ENCODE measurements around the gene CLSTN3. TPM values are rescaled to one million over a fixed set of nuclear protein-coding genes. Genes with fewer than 3 reads are reported as not detected.

CLSTN3 gene
- total RNA-seq, 4 donors from 2014 or later, result 16.1 to 45.6 (median 28.4) TPM

DNA sequence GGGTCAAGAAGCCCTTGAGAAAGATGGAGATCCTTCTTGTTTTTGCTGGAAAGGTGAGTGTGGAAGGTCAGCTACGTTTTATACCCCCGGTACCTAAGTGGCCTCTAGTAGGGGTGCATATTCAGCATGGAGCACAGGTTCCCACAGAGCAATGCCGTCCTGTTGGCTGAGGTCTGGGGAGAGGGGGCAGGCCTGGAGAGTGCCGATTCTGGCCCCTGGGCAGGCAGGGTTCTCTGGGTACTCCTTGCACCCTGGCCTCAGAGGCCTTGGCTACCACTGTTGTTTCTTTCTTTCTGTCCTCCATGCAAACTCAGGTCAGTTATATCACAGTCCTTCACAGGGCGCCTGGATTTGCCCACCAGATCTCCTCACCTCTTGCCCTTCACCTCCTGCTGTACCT lies 10.0 kb upstream of the CLSTN3 start:
- TF ChIP-seq, protein P1, sequence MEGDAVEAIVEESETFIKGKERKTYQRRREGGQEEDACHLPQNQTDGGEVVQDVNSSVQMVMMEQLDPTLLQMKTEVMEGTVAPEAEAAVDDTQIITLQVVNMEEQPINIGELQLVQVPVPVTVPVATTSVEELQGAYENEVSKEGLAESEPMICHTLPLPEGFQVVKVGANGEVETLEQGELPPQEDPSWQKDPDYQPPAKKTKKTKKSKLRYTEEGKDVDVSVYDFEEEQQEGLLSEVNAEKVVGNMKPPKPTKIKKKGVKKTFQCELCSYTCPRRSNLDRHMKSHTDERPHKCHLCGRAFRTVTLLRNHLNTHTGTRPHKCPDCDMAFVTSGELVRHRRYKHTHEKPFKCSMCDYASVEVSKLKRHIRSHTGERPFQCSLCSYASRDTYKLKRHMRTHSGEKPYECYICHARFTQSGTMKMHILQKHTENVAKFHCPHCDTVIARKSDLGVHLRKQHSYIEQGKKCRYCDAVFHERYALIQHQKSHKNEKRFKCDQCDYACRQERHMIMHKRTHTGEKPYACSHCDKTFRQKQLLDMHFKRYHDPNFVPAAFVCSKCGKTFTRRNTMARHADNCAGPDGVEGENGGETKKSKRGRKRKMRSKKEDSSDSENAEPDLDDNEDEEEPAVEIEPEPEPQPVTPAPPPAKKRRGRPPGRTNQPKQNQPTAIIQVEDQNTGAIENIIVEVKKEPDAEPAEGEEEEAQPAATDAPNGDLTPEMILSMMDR (IDR thresholded peaks at IDR 0.05; ENCODE audit: low read depth), result no peak

DNA sequence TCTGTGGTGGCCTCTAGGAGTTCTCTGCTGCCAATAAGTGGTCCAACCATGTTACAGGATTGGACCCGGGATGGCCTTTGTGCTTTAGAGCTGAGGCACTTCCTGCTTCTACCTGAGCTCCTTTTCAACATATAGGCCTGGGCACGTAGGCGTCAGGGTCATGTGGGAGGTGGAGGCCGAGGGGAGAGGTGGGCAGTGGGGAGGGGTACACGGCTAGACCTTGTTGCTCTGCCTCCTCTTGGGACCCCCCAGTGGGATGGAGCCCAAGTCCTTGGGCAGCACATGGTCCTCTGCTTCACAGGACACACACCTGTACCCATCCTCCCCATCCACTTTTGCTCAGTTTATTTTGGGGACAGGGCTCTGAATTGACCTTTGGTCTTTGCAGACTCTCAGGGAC lies 8.8 kb upstream of the CLSTN3 start:
- TF ChIP-seq, protein P1 (IDR thresholded peaks at IDR 0.05; ENCODE audit: low read depth), result no peak

DNA sequence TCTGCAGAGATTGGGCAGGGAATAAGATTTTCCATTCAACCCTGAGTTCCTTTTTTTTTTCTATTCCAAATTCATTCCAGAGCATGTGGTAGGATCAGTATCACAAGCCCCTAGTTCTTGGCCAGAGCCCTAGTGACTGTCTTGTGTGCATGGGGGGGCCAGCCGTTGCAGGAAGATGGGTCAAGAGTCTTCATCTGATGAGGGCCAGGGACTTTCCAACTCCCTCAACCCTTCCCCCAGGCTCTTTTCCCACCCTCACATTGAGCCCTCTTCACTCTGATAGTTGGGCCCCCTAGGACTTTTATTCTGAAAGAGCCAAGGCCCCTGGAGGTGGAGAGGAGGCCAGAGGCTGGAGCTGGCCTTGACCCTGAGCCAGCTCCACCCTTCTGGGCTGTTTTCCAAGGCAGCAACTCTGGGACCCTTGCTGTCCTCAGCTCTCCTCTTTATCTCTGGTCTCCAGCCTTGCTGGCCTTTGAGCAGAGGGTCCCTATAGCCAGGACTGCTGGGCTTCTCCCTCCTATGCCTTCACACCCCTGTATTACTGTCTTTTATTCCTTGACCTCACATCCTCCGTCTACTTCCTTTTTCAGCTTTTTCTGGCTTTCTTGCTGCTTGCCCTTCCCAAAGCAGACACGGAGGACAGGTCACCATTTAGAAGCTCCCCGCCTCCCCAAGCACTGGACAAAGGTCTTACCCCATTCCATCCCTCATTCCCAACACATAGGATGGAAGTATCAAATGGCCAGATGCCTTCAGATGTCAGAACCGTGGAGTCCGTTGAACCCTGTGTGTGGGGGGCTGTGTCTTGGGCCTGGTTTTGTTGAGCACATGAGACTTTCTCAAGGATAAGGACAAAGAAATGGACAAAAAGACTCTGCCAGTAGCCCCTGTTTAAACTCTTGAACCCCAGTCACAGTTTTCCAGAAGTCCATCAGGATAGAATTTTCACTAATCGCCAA lies 7.1 kb upstream of the CLSTN3 start:
- TF ChIP-seq, protein P1 (IDR thresholded peaks at IDR 0.05; ENCODE audit: low read depth), result no peak

DNA sequence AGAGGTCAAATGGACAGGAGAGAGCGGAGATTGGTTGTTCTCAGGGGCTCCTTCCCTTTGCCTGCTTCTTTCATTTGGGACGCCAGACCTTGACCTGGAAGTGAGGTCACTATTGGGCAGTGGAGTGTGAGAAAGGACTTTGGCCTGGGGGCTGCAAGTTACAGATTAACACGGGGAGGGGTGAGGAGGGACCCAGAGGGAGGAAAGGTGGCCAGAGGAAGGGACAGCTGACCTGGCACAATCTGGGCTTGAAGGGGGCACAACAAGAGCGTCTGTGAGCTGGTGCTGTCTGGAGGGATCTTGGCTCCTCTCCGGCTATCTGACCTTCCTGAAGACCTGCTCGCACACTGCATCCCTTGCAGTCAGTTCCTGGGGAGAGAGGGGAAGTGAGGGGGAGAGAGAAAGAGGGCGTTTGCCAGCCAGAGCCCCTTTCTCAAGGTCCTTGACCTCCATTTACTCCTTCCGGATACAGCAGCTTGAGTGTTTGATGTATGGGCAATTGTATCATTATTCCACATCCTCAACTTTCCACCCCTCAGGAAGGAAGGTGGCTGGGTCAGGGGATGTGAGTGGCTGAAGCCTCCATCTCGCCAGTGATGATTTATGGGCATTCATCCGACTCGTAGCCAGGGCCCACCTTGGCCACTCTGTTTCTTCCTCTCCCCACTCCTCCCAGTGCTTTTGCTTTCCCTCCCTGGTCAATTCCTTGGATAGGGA lies 6.2 kb upstream of the CLSTN3 start:
- TF ChIP-seq, protein P1 (IDR thresholded peaks at IDR 0.05; ENCODE audit: low read depth), result no peak

DNA sequence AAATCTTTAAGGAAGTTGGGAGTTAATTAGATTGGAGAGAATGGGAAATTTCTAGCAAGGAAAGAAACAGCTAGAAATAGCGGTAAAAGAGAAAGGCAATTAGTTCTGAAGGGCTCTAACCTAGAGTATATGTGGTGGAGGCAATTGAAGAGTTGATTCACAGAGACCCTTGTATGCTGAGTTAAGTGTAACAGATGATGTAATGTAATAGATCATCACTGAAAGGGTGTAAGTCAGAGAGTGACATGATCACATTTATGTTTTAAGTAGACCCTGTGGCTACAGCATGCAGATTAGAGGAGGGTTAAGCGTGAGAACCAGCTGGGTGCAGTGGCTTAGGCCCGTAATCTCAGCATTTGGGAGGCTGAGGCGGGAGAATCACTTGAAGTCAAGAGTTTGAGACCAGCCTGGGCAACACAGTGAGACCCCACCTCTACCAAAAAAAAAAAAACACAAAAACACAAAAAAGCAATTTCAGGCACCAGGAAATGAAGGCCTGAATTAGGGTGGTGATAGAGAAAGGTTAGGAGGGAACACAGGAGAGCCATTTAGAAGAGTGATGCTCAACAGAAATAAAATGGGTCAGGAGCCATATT lies 4.4 kb upstream of the CLSTN3 start:
- TF ChIP-seq, protein P1 (IDR thresholded peaks at IDR 0.05; ENCODE audit: low read depth), result no peak

DNA sequence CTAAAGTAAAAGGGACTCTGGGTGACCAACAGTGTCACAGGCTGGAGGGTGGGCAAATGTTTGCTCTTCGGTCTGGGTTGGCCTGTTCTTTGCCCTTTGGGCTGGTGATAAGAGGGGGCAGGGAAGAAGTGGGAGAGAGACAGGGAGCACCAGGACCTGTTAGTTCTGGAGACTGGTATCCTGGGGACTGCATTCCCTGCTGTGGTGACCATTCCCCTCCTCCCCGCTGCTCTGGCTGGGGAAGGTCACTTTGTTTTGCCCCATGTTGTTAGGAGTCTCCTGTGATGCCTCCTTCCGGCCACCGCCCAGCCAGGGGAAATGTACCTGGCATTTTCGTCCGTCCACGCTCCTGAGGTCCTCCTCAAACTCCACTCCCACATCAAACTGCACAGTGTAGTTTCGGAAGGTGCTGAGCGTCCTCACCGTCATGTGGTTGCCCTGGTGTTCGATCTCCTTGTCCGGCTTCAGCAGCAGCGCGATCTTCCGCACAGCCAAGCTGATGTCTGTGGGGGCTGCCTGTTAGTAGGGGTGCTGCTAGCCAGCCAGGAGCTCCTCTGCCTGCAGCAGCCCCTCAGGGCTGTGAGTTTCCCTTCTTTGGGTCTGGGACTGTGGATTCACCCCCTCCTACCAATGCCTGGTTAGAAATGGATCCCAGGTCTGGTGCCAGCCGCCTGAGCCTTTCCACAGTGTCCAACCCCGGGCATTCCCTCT lies 2.1 kb upstream of the CLSTN3 start:
- TF ChIP-seq, protein P1 (IDR thresholded peaks at IDR 0.05; ENCODE audit: low read depth), result no peak

Measured in subcutaneous adipose tissue (tissue), 4 donors.